ENCODE measurements around the gene KLHL1.

KLHL1 gene

GRCh38 chr13:70016116-70016515, 92.1 kb downstream of the KLHL1 start:
- H3K4me1 ChIP-seq (ENCODE audit: control extremely low read depth in 1 of 4, control insufficient read depth in 4 of 4, insufficient read depth in 4 of 4, low read length in 3 of 4): no peaks in the 10 kb centered on the region
- peaks cover 0 to 13% (median 6%) of the 10 kb centered on the region in 5 experiments for H3K9me3 ChIP-seq (ENCODE audit: control extremely low read depth in 1 of 5, control insufficient read depth in 4 of 5, insufficient read depth in 2 of 5, low read depth in 1 of 5, low read length in 4 of 5)
- ChIA-PET POLR2A (no interaction called here), CTCF (no interaction called here)
- H3K27ac ChIP-seq (ENCODE audit: insufficient read depth in 1 of 2, low read depth in 1 of 2, low read length in 2 of 2, poor library complexity in 1 of 2, severe bottlenecking in 2 of 2): no peak overlapping the region
- H3K27me3 ChIP-seq (replicated peaks in 2 of 5; ENCODE audit: control insufficient read depth in 4 of 5, insufficient read depth in 5 of 5, low read length in 4 of 5): no peaks in the 10 kb centered on the region
- 94% methylated on average over 3 of the region's 3 CpGs for WGBS (ENCODE audit: insufficient coverage)
- no peak for DNase-seq
- H3K36me3 ChIP-seq (ENCODE audit: control insufficient read depth in 4 of 4, insufficient read depth in 4 of 4, low read length in 3 of 4): no peaks in the 10 kb centered on the region
- no peak overlapping the region for H3K4me3 ChIP-seq (ENCODE audit: control insufficient read depth in 1 of 7, extremely low read depth in 1 of 7, insufficient read depth in 4 of 7, low read depth in 2 of 7, low read length in 6 of 7)

- POLR2A ChIA-PET: interaction anchor here (0.6 kb wide), 1 partner anchor 102 kb away, joined by 3 read pairs; no protein-coding TSS in a partner anchor
- Histone ChIP-seq H3K36me3 (ENCODE audit: control insufficient read depth in 4 of 4, insufficient read depth in 4 of 4, low read length in 3 of 4) (no peaks in the 10 kb centered on the region), H3K9me3 (ENCODE audit: control extremely low read depth in 1 of 5, control insufficient read depth in 4 of 5, insufficient read depth in 2 of 5, low read depth in 1 of 5, low read length in 4 of 5) (peaks cover 0 to 13% (median 6%) of the 10 kb centered on the region in 5 experiments), H3K27ac (ENCODE audit: insufficient read depth in 1 of 2, low read depth in 1 of 2, low read length in 2 of 2, poor library complexity in 1 of 2, severe bottlenecking in 2 of 2) (no peak overlapping the region), H3K4me3 (ENCODE audit: control insufficient read depth in 1 of 7, extremely low read depth in 1 of 7, insufficient read depth in 4 of 7, low read depth in 2 of 7, low read length in 6 of 7) (no peak overlapping the region), H3K4me1 (ENCODE audit: control extremely low read depth in 1 of 4, control insufficient read depth in 4 of 4, insufficient read depth in 4 of 4, low read length in 3 of 4) (no peaks in the 10 kb centered on the region), H3K27me3 (replicated peaks in 2 of 5; ENCODE audit: control insufficient read depth in 4 of 5, insufficient read depth in 5 of 5, low read length in 4 of 5) (no peaks in the 10 kb centered on the region)
- no peak for DNase-seq
- CTCF ChIA-PET: no interaction called here
Measured at GRCh38 chr13:70014337-70014736, 93.9 kb downstream of the KLHL1 start.

GRCh38 chr13:69999875-70000274, 108.4 kb downstream of the KLHL1 start:
- H3K4me3 ChIP-seq (ENCODE audit: control insufficient read depth in 1 of 7, extremely low read depth in 1 of 7, insufficient read depth in 4 of 7, low read depth in 2 of 7, low read length in 6 of 7): peak overlapping the region in 1 of 7 experiments; percentile 40
- H3K9me3 ChIP-seq (ENCODE audit: control extremely low read depth in 1 of 5, control insufficient read depth in 4 of 5, insufficient read depth in 2 of 5, low read depth in 1 of 5, low read length in 4 of 5): no peaks in the 10 kb centered on the region
- H3K4me1 ChIP-seq (ENCODE audit: control extremely low read depth in 1 of 4, control insufficient read depth in 4 of 4, insufficient read depth in 4 of 4, low read length in 3 of 4): no peaks in the 10 kb centered on the region
- 75% methylated on average over 1 of the region's 2 CpGs for WGBS (ENCODE audit: insufficient coverage)
- POLR2A ChIA-PET: no interaction called here
- CTCF ChIA-PET: no interaction called here
- DNase-seq: no peak
- H3K27ac ChIP-seq (ENCODE audit: insufficient read depth in 1 of 2, low read depth in 1 of 2, low read length in 2 of 2, poor library complexity in 1 of 2, severe bottlenecking in 2 of 2): no peak overlapping the region
- H3K36me3 ChIP-seq (ENCODE audit: control insufficient read depth in 4 of 4, insufficient read depth in 4 of 4, low read length in 3 of 4): no peaks in the 10 kb centered on the region
- no peaks in the 10 kb centered on the region for H3K27me3 ChIP-seq (replicated peaks in 2 of 5; ENCODE audit: control insufficient read depth in 4 of 5, insufficient read depth in 5 of 5, low read length in 4 of 5)

- no peaks in the 10 kb centered on the region for H3K4me1 ChIP-seq (ENCODE audit: control extremely low read depth in 1 of 4, control insufficient read depth in 4 of 4, insufficient read depth in 4 of 4, low read length in 3 of 4)
- POLR2A ChIA-PET: no interaction called here
Measured at GRCh38 chr13:69997061-69997460, 111.2 kb downstream of the KLHL1 start.

GRCh38 chr13:69980799-69981198, 127.5 kb downstream of the KLHL1 start:
- no peak overlapping the region for H3K27ac ChIP-seq (ENCODE audit: insufficient read depth in 1 of 2, low read depth in 1 of 2, low read length in 2 of 2, poor library complexity in 1 of 2, severe bottlenecking in 2 of 2)
- H3K4me1 ChIP-seq (ENCODE audit: control extremely low read depth in 1 of 4, control insufficient read depth in 4 of 4, insufficient read depth in 4 of 4, low read length in 3 of 4): no peaks in the 10 kb centered on the region
- H3K4me3 ChIP-seq (ENCODE audit: control insufficient read depth in 1 of 7, extremely low read depth in 1 of 7, insufficient read depth in 4 of 7, low read depth in 2 of 7, low read length in 6 of 7): no peak overlapping the region
- CTCF ChIA-PET: no interaction called here
- peaks cover 0 to 1% (median 0%) of the 10 kb centered on the region in 5 experiments for H3K9me3 ChIP-seq (ENCODE audit: control extremely low read depth in 1 of 5, control insufficient read depth in 4 of 5, insufficient read depth in 2 of 5, low read depth in 1 of 5, low read length in 4 of 5)
- H3K36me3 ChIP-seq (ENCODE audit: control insufficient read depth in 4 of 4, insufficient read depth in 4 of 4, low read length in 3 of 4): no peaks in the 10 kb centered on the region
- POLR2A ChIA-PET: interaction anchor here (0.6 kb wide), 1 partner anchor 98 kb away, joined by 7 read pairs; no protein-coding TSS in a partner anchor
- DNase-seq: no peak
- no peaks in the 10 kb centered on the region for H3K27me3 ChIP-seq (replicated peaks in 2 of 5; ENCODE audit: control insufficient read depth in 4 of 5, insufficient read depth in 5 of 5, low read length in 4 of 5)

More at GRCh38 chr13:69997061-69997460, 111.2 kb downstream of the KLHL1 start:
- WGBS (ENCODE audit: insufficient coverage): 100% methylated on average over 3 of the region's 4 CpGs
- CTCF ChIA-PET: no interaction called here
- no peaks in the 10 kb centered on the region for H3K36me3 ChIP-seq (ENCODE audit: control insufficient read depth in 4 of 4, insufficient read depth in 4 of 4, low read length in 3 of 4)
- no peak overlapping the region for H3K27ac ChIP-seq (ENCODE audit: insufficient read depth in 1 of 2, low read depth in 1 of 2, low read length in 2 of 2, poor library complexity in 1 of 2, severe bottlenecking in 2 of 2)
- H3K4me3 ChIP-seq (ENCODE audit: control insufficient read depth in 1 of 7, extremely low read depth in 1 of 7, insufficient read depth in 4 of 7, low read depth in 2 of 7, low read length in 6 of 7): no peak overlapping the region
- H3K9me3 ChIP-seq (ENCODE audit: control extremely low read depth in 1 of 5, control insufficient read depth in 4 of 5, insufficient read depth in 2 of 5, low read depth in 1 of 5, low read length in 4 of 5): peaks cover 0 to 1% (median 0%) of the 10 kb centered on the region in 5 experiments
- no peaks in the 10 kb centered on the region for H3K27me3 ChIP-seq (replicated peaks in 2 of 5; ENCODE audit: control insufficient read depth in 4 of 5, insufficient read depth in 5 of 5, low read length in 4 of 5)
- DNase-seq: no peak

GRCh38 chr13:69975496-69975895, 132.8 kb downstream of the KLHL1 start:
- DNase-seq: no peak
- POLR2A ChIA-PET: no interaction called here
- Histone ChIP-seq H3K36me3 (ENCODE audit: control insufficient read depth in 4 of 4, insufficient read depth in 4 of 4, low read length in 3 of 4) (no peaks in the 10 kb centered on the region), H3K27me3 (replicated peaks in 2 of 5; ENCODE audit: control insufficient read depth in 4 of 5, insufficient read depth in 5 of 5, low read length in 4 of 5) (no peaks in the 10 kb centered on the region), H3K27ac (ENCODE audit: insufficient read depth in 1 of 2, low read depth in 1 of 2, low read length in 2 of 2, poor library complexity in 1 of 2, severe bottlenecking in 2 of 2) (no peak overlapping the region), H3K9me3 (ENCODE audit: control extremely low read depth in 1 of 5, control insufficient read depth in 4 of 5, insufficient read depth in 2 of 5, low read depth in 1 of 5, low read length in 4 of 5) (no peaks in the 10 kb centered on the region), H3K4me1 (ENCODE audit: control extremely low read depth in 1 of 4, control insufficient read depth in 4 of 4, insufficient read depth in 4 of 4, low read length in 3 of 4) (peaks cover 0 to 5% (median 2%) of the 10 kb centered on the region in 4 experiments), H3K4me3 (ENCODE audit: control insufficient read depth in 1 of 7, extremely low read depth in 1 of 7, insufficient read depth in 4 of 7, low read depth in 2 of 7, low read length in 6 of 7) (no peak overlapping the region)
- CTCF ChIA-PET: no interaction called here
- no CpG with 5 or more reads among the region's 2 CpGs for WGBS (ENCODE audit: insufficient coverage)

GRCh38 chr13:69970520-69970919, 137.7 kb downstream of the KLHL1 start:
- WGBS (ENCODE audit: insufficient coverage): 0% methylated on average over 2 of the region's 2 CpGs
- CTCF ChIA-PET: no interaction called here
- no peaks in the 10 kb centered on the region for H3K27me3 ChIP-seq (replicated peaks in 2 of 5; ENCODE audit: control insufficient read depth in 4 of 5, insufficient read depth in 5 of 5, low read length in 4 of 5)
- H3K36me3 ChIP-seq (ENCODE audit: control insufficient read depth in 4 of 4, insufficient read depth in 4 of 4, low read length in 3 of 4): no peaks in the 10 kb centered on the region
- POLR2A ChIA-PET: no interaction called here
- DNase-seq: peak; percentile 67 to 91 (median 81)
- no peak overlapping the region for H3K27ac ChIP-seq (ENCODE audit: insufficient read depth in 1 of 2, low read depth in 1 of 2, low read length in 2 of 2, poor library complexity in 1 of 2, severe bottlenecking in 2 of 2)
- peaks cover 0 to 7% (median 3%) of the 10 kb centered on the region in 4 experiments for H3K4me1 ChIP-seq (ENCODE audit: control extremely low read depth in 1 of 4, control insufficient read depth in 4 of 4, insufficient read depth in 4 of 4, low read length in 3 of 4)
- peaks cover 0 to 1% (median 0%) of the 10 kb centered on the region in 5 experiments for H3K9me3 ChIP-seq (ENCODE audit: control extremely low read depth in 1 of 5, control insufficient read depth in 4 of 5, insufficient read depth in 2 of 5, low read depth in 1 of 5, low read length in 4 of 5)
- no peak overlapping the region for H3K4me3 ChIP-seq (ENCODE audit: control insufficient read depth in 1 of 7, extremely low read depth in 1 of 7, insufficient read depth in 4 of 7, low read depth in 2 of 7, low read length in 6 of 7)

Data from common myeloid progenitor, CD34-positive (primary cell).